ENCODE data around the gene CD7. TPM values are rescaled to one million over a fixed set of nuclear protein-coding genes. Genes with fewer than 3 reads are reported as not detected.

CD7 gene
- total and polyA plus RNA-seq, 3 experiments from 2014 or later, result 186 to 193 (median 190) TPM

GRCh38 chr17:82318169-82318498 lies 726 bp upstream of the CD7 start:
- H3K27me3 ChIP-seq (ENCODE audit: insufficient read depth, low read length, poor library complexity, severe bottlenecking), result no peaks in the 10 kb centered on the region
- peaks cover 6% of the 10 kb centered on the region for H3K36me3 ChIP-seq (ENCODE audit: insufficient read depth, low read length)
- H3K4me3 ChIP-seq (ENCODE audit: low read length), result no peak overlapping the region
- CTCF ChIA-PET, result interaction anchor here (0.9 to 8.2 kb wide), 6 partner anchors 15 to 112 kb away, joined by 3 to 127 read pairs (median 10); partner anchors contain the start of genes CSNK1D and SECTM1
- H3K27ac Mint-ChIP-seq, result no peak overlapping the region
- H3K4me1 ChIP-seq (ENCODE audit: insufficient read depth, low read length), result peaks cover 24% of the 10 kb centered on the region
- H3K9me3 Mint-ChIP-seq, result no peaks in the 10 kb centered on the region
- no peaks in the 10 kb centered on the region for H3K9me3 ChIP-seq (ENCODE audit: low read length)
- H3K27ac ChIP-seq (ENCODE audit: low read depth, low read length), result no peak overlapping the region
- H3K36me3 Mint-ChIP-seq, result peaks cover 0 to 22% (median 0%) of the 10 kb centered on the region in 3 donors
- peaks cover 0 to 2% of the 10 kb centered on the region in 2 donors for H3K27me3 Mint-ChIP-seq
- no peak overlapping the region for H3K4me3 Mint-ChIP-seq
- H3K4me1 Mint-ChIP-seq, result peaks cover 13 to 42% (median 16%) of the 10 kb centered on the region in 3 donors
- peak in 1 of 5 donors; percentile 42 for DNase-seq
- POLR2A ChIA-PET, result interaction anchor here (2.3 to 3.1 kb wide), 2 partner anchors 15 to 19 kb away, joined by 18 to 37 read pairs; no protein-coding TSS in a partner anchor

- Mint-ChIP-seq H3K9me3 (no peaks in the 10 kb centered on the region), H3K4me1 (peaks cover 13 to 37% (median 16%) of the 10 kb centered on the region in 3 donors), H3K4me3 (peak overlapping the region in 5 of 7 donors; percentile 89 to 95 (median 94)), H3K27ac (peak overlapping the region in 7 of 8 donors; percentile 82 to 97 (median 96)), H3K36me3 (peaks cover 0 to 22% (median 0%) of the 10 kb centered on the region in 3 donors), H3K27me3 (peaks cover 0 to 2% of the 10 kb centered on the region in 2 donors)
- Histone ChIP-seq H3K27me3 (ENCODE audit: insufficient read depth, low read length, poor library complexity, severe bottlenecking) (no peaks in the 10 kb centered on the region), H3K36me3 (ENCODE audit: insufficient read depth, low read length) (peaks cover 6% of the 10 kb centered on the region), H3K4me3 (ENCODE audit: low read length) (peak overlapping the region; percentile 91), H3K9me3 (ENCODE audit: low read length) (no peaks in the 10 kb centered on the region), H3K27ac (ENCODE audit: low read depth, low read length) (peak overlapping the region; percentile 45), H3K4me1 (ENCODE audit: insufficient read depth, low read length) (peaks cover 22% of the 10 kb centered on the region)
- CTCF ChIA-PET, result interaction anchor here (0.9 to 8.2 kb wide), 12 partner anchors 17 to 117 kb away, joined by 3 to 127 read pairs (median 4); partner anchors contain the start of genes CSNK1D and SECTM1
- peak in 1 of 5 donors; percentile 51 for DNase-seq
- POLR2A ChIA-PET, result interaction anchor here (1.1 to 3.1 kb wide), 4 partner anchors 12 to 24 kb away, joined by 4 to 37 read pairs (median 14); no protein-coding TSS in a partner anchor
Observed at GRCh38 chr17:82316651-82317393, 586 bp downstream of the CD7 start.

GRCh38 chr17:82315703-82316358 lies 1.6 kb downstream of the CD7 start:
- Histone ChIP-seq H3K27me3 (ENCODE audit: insufficient read depth, low read length, poor library complexity, severe bottlenecking) (no peaks in the 10 kb centered on the region), H3K9me3 (ENCODE audit: low read length) (no peaks in the 10 kb centered on the region), H3K36me3 (ENCODE audit: insufficient read depth, low read length) (peaks cover 6% of the 10 kb centered on the region), H3K27ac (ENCODE audit: low read depth, low read length) (peak overlapping the region; percentile 45), H3K4me3 (ENCODE audit: low read length) (peak overlapping the region; percentile 91), H3K4me1 (ENCODE audit: insufficient read depth, low read length) (peaks cover 14% of the 10 kb centered on the region)
- H3K9me3 Mint-ChIP-seq, result no peaks in the 10 kb centered on the region
- ChIA-PET CTCF (interaction anchor here (1.6 to 8.2 kb wide), 3 partner anchors 16 to 80 kb away, joined by 7 to 127 read pairs (median 20); no protein-coding TSS in a partner anchor), POLR2A (interaction anchor here (2.3 to 3.1 kb wide), 2 partner anchors 13 to 17 kb away, joined by 18 to 37 read pairs; no protein-coding TSS in a partner anchor)
- H3K4me1 Mint-ChIP-seq, result peaks cover 8 to 30% (median 13%) of the 10 kb centered on the region in 3 donors
- H3K27ac Mint-ChIP-seq, result peak overlapping the region in 7 of 8 donors; percentile 82 to 99 (median 96)
- H3K4me3 Mint-ChIP-seq, result peak overlapping the region in 5 of 7 donors; percentile 89 to 95 (median 94)
- DNase-seq, result peak in 4 of 5 donors; percentile 42 to 72 (median 59)
- H3K27me3 Mint-ChIP-seq, result peaks cover 0 to 2% of the 10 kb centered on the region in 2 donors
- H3K36me3 Mint-ChIP-seq, result peaks cover 0 to 22% (median 0%) of the 10 kb centered on the region in 3 donors

GRCh38 chr17:82314727-82315605 lies 2.4 kb downstream of the CD7 start:
- H3K36me3 ChIP-seq (ENCODE audit: insufficient read depth, low read length), result peaks cover 6% of the 10 kb centered on the region
- H3K27ac Mint-ChIP-seq, result peak overlapping the region in 5 of 8 donors; percentile 42 to 99 (median 96)
- H3K27me3 Mint-ChIP-seq, result peaks cover 0 to 2% of the 10 kb centered on the region in 2 donors
- no peak for DNase-seq
- peaks cover 0 to 22% (median 0%) of the 10 kb centered on the region in 3 donors for H3K36me3 Mint-ChIP-seq
- H3K4me1 ChIP-seq (ENCODE audit: insufficient read depth, low read length), result peaks cover 9% of the 10 kb centered on the region
- H3K9me3 ChIP-seq (ENCODE audit: low read length), result no peaks in the 10 kb centered on the region
- H3K9me3 Mint-ChIP-seq, result no peaks in the 10 kb centered on the region
- ChIA-PET CTCF (interaction anchor here (8.2 kb wide), 1 partner anchor 15 kb away, joined by 127 read pairs; no protein-coding TSS in a partner anchor), POLR2A (interaction anchor here (1.2 to 3.1 kb wide), 2 partner anchors 12 to 16 kb away, joined by 3 to 37 read pairs; no protein-coding TSS in a partner anchor)
- no peaks in the 10 kb centered on the region for H3K27me3 ChIP-seq (ENCODE audit: insufficient read depth, low read length, poor library complexity, severe bottlenecking)
- peaks cover 8 to 26% (median 13%) of the 10 kb centered on the region in 3 donors for H3K4me1 Mint-ChIP-seq
- peak overlapping the region; percentile 45 for H3K27ac ChIP-seq (ENCODE audit: low read depth, low read length)
- H3K4me3 Mint-ChIP-seq, result peak overlapping the region in 6 of 7 donors; percentile 63 to 95 (median 94)
- peak overlapping the region; percentile 91 for H3K4me3 ChIP-seq (ENCODE audit: low read length)

GRCh38 chr17:82314012-82314726 lies 3.2 kb downstream of the CD7 start:
- Histone ChIP-seq H3K27ac (ENCODE audit: low read depth, low read length) (no peak overlapping the region), H3K4me3 (ENCODE audit: low read length) (no peak overlapping the region), H3K36me3 (ENCODE audit: insufficient read depth, low read length) (peaks cover 6% of the 10 kb centered on the region), H3K4me1 (ENCODE audit: insufficient read depth, low read length) (peaks cover 9% of the 10 kb centered on the region), H3K27me3 (ENCODE audit: insufficient read depth, low read length, poor library complexity, severe bottlenecking) (no peaks in the 10 kb centered on the region), H3K9me3 (ENCODE audit: low read length) (no peaks in the 10 kb centered on the region)
- H3K9me3 Mint-ChIP-seq, result no peaks in the 10 kb centered on the region
- POLR2A ChIA-PET, result interaction anchor here (1.2 to 1.4 kb wide), 2 partner anchors 11 to 16 kb away, joined by 3 to 4 read pairs; no protein-coding TSS in a partner anchor
- peaks cover 0 to 22% (median 0%) of the 10 kb centered on the region in 3 donors for H3K36me3 Mint-ChIP-seq
- peak overlapping the region in 5 of 7 donors; percentile 50 to 69 (median 56) for H3K4me3 Mint-ChIP-seq
- H3K27ac Mint-ChIP-seq, result peak overlapping the region in 3 of 8 donors; percentile 17 to 53 (median 17)
- peaks cover 8 to 26% (median 13%) of the 10 kb centered on the region in 3 donors for H3K4me1 Mint-ChIP-seq
- no peak for DNase-seq
- CTCF ChIA-PET, result interaction anchor here (8.2 kb wide), 1 partner anchor 14 kb away, joined by 127 read pairs; no protein-coding TSS in a partner anchor
- H3K27me3 Mint-ChIP-seq, result peaks cover 0 to 2% of the 10 kb centered on the region in 2 donors

DNA sequence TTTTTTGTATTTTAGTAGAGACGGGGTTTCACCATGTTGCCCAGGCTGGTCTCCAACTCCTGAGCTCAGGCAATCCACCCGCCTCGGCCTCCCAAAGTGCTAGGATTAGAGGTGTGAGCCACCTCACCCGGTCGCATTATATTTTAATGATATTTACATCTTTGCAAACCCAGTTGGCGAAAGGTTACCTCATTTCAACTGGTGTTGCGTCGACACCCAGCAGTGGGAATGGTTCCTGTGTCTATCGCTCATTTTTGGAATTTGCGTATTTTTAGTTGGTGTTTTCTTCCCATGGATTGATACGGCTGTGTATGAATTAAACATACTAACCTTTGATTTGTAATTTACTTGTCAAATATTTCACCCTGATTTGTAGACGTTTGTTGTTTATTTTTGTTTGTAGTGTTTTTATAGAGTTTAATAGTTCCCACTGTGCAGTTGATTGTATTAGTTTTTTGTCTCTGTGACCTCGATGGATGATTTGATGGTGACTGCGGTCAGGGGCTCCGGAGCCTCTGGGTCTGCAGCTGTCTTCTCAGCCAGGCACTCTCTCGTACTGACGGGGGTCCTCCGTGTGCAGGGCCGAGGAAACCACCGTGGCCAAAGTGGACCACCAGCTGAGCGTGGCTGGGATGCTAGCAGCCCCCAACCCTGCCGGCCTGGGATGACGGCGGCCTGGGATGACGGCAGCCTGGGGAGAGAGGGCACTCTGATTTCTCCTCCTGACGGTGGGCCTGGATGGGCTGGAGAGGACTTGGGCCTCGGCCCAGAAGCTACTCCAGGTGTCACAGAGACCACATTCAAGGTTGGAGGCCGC lies 4.0 kb downstream of the CD7 start:
- ChIA-PET CTCF (interaction anchor here (8.2 kb wide), 1 partner anchor 13 kb away, joined by 127 read pairs; no protein-coding TSS in a partner anchor), POLR2A (interaction anchor here (1.4 kb wide), 1 partner anchor 15 kb away, joined by 4 read pairs; no protein-coding TSS in a partner anchor)
- Mint-ChIP-seq H3K27ac (peak overlapping the region in 4 of 8 donors; percentile 17 to 58 (median 40)), H3K36me3 (peaks cover 0 to 22% (median 0%) of the 10 kb centered on the region in 3 donors), H3K9me3 (no peaks in the 10 kb centered on the region), H3K27me3 (peaks cover 0 to 2% of the 10 kb centered on the region in 2 donors), H3K4me3 (peak overlapping the region in 5 of 7 donors; percentile 32 to 69 (median 50)), H3K4me1 (peaks cover 8 to 26% (median 14%) of the 10 kb centered on the region in 3 donors)
- Histone ChIP-seq H3K36me3 (ENCODE audit: insufficient read depth, low read length) (peaks cover 6% of the 10 kb centered on the region), H3K27me3 (ENCODE audit: insufficient read depth, low read length, poor library complexity, severe bottlenecking) (no peaks in the 10 kb centered on the region), H3K9me3 (ENCODE audit: low read length) (no peaks in the 10 kb centered on the region), H3K4me1 (ENCODE audit: insufficient read depth, low read length) (peaks cover 9% of the 10 kb centered on the region), H3K27ac (ENCODE audit: low read depth, low read length) (no peak overlapping the region), H3K4me3 (ENCODE audit: low read length) (no peak overlapping the region)
- DNase-seq, result no peak
